Endothelial cell of hepatic sinusoid (primary cell): ENCODE results near the gene TMTC2.
"Not testable (repeated sequence)": the region's sequence is repeated elsewhere in the genome, so short reads cannot be mapped to it uniquely, and the experiment has no call there.

Experiments
- in situ Hi-C: cut with HindIII; loops from 2 replicates; pipeline ENCODE4 v1.10.0; 2017; ENCODE audit warnings: low sequenced_read_pairs

The TMTC2 gene

DNA sequence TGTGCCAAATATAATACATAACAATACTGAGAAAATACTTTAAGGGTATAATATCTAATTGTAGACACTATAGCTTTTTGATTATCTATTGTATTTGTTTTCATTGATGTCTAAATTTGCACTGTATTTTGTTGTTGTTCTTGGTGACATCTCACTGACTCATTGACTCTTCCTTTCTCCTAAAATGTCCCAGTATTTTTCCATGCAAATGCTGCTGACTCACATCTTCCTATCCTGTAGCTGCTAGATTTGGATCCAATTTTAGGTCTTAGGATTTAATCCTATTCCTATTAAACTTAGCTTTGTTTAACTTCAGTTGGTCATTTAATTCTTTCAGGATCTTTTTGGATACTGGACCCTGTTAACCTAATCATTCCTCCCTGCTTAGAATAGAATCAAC, 148.5 kb downstream of the TMTC2 start:
- in situ Hi-C loops = no loop called here

DNA sequence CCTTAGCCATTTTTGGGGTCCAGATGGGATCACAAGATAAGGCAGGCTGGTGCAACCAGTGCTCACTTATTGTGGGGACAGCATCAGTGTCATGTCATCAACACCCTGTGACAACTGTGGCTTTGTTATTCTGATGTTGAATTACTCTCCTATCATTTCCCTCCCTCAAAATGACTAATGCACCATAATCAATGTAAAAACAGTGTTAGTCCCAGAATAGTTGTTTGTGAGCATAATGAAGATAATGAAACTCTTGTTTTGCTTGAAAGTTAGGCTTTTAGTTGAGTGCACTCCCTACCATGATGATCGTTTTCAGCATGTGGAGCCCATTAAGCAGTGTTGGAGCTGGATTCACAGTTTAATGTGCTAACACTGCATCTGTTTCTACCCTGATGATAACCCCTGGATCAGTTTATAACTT, 151.4 kb downstream of the TMTC2 start:
- in situ Hi-C loops = no loop called here

DNA sequence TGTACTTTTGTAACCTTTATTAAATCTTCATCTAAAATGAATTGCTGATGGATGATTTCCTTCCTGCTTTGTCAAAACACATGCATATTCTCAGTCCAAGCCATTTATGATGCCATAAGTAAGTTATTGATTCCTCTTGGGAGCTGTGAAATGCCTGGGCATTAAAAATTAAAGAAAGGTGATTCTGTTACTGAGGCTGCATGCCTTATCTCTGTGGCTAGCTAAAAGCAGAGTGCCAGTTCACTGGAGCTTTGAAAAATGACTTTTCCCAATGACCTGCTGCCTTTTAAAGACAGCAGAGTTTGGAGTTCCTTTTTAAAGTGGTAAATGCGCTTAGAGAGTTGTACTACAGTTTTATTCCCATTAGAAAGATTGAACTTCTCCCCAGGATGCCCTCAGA, 152.1 kb downstream of the TMTC2 start:
- in situ Hi-C loops = no loop called here

DNA sequence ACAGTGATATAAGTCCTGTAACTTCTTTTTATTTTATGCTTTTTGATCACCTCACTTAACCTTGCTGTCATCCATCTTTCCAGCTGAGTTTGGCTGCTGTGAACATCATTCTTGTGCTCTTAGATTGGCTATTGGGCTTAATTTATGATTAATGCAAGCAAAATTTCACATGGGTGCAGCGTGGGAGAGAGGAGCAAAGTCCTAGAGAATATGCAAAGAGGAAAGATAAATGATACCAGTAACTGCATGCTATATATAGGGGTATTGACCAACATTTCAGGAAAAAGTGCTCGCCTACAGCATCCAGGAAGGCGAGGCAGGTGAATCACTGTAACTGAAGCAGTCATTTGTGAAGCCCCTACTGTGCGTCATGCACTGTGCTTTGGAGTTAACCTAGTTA, 153.1 kb downstream of the TMTC2 start:
- in situ Hi-C loops = no loop called here

DNA sequence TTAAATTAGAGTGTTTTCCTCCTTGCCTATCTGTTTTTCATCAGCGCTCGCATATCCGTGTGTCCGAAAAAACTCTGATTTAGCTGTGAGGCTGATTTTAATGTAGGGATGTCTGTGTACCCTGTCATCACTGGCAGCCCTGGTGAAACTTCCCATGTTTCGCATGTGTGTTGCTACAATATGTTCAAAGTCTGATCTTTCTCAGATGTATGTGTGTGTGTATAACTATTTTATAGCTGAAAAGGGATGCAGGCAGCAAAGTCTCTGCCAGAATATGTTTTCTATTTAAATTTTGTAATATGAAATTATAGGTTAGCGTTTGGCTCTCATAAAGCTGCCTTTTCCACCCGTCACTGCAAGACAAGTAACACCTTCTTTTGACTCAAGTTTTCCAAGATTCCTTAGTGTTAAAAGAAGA, 154.8 kb downstream of the TMTC2 start:
- in situ Hi-C loops = no loop called here

DNA sequence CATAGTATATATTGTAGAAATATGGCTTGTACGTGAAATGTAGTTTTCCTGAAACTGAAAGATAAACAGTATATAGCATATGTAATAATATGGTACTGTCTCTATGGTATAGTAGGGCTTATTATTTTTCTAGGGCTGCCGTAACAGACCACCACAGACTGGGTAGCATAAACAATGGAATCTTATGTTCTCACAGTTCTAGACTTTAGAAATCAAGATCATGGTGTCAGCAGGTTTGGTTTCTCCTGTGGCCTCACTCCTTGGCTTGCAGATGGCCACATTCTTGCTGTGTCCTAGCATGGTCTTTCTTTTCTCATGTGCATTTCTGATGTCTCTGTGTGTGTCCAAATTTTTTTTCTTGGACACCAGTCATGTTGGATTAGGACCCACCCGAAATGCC, 155.8 kb downstream of the TMTC2 start:
- in situ Hi-C loops = no loop called here

DNA sequence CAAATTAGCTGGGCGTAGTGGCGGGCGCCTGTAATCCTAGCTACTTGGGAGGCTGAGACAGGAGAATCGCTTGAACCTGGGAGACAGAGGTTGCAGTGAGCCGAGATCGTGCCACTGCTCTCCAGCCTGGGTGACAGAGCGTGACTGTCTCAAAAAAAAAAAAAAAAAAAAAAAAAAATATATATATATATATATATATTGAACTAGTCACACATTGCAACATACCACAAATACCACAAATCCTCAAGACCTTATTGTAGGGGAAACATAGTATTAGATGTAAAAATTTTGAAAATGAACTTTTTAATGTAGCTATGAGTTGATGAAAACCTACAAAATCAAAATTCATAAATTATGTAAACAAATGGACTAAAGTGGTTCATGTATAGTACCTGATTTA, 158.4 kb downstream of the TMTC2 start:
- in situ Hi-C loops = not testable (repeated sequence)

DNA sequence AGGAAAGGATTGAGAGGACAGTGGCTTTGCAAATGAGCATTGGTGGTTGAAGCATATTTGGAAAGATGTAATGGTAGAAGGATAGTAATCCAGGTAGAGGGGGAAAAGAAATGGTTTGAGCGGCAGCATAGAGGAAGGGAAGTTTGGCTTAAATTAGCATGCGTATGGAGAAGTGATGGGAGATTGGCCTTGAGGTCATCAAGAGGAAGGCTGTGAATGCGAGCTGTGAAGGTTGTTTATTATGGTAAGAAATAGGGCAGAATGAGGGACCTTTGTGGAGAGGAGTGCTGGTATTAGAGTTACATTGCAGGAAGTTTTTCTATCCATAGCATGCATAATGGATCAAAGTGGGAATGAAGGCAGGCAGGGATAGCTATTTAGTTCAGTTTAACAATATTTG, 162.1 kb downstream of the TMTC2 start:
- in situ Hi-C loops = no loop called here

DNA sequence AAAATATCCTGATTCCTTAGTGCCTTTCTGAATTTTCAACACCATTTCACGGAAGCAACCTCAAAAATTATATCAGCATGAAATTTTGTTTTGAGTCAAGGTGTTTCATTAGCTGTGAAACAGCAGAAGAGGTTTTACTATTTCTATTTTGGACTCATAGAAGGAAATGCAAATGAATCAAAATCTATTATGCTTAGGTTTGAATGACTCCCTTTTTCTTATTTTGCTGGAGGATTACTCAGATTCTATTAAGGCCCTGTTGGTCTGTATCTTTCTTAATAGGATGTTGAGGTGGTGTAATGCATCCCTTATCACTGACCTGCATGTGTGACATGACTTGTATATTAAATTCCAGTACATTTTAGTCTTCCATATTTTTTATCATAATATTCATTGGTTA, 165.8 kb downstream of the TMTC2 start:
- in situ Hi-C loops = no loop called here

DNA sequence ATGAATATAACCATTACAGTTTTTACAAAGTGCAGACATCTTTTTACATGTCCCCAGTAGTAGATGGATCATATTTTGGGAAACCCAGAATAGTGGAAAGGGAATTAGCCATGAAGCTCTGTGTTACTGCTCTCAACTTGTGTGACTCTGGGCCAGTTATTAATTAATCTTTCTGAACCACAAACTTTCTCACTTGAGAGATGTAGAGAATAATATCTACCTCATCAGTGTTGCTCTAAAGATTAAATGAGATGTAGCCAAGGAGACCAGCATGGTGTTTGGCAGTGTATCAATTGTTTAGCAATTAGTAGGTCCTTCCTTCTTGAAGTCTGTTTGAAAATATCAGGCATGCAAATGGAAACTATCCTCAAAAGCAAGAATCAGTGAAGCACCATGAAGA, 169.2 kb downstream of the TMTC2 start:
- in situ Hi-C loops = no loop called here

DNA sequence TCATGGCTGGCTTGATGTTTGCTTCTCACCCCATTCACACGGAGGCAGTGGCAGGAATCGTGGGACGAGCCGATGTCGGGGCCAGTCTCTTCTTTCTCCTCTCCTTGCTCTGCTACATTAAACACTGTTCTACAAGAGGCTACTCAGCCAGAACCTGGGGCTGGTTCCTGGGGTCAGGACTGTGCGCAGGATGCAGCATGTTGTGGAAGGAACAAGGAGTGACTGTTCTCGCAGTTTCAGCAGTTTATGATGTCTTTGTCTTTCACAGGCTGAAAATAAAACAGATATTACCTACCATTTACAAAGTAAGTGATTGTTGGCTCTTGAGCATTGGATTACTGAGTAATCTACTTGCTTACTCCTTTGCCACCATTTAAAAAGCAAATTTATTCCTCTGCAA, 170.6 kb downstream of the TMTC2 start:
- in situ Hi-C loops = no loop called here

DNA sequence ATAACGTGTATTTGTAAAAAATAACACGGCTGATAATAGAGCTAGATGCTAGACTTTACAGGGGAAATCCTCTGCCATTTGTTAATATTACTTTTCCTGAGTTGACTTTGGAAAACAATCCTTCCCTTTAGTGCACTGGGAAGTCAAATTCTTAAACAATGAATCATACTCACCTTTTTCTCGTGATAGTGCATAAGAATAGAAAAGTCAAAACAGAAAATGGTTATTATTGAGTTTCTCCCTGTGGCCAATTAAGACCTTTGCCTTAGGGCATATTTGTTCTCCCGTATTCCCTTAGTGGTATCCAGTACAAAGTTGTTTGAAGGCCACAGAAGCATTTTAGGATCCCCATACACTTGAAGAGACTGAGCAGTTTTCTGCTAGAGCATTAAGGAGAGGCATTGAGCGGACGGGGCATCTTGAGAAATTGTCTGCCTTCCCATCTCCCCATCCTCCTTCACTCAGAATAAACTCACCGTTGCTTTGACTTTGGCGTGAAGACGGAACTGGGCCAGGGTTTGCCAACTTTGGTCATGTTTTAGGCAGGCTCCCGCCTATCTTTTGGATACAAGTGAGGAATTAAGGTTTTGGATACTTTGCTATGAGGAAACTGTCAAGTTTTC, 171.3 kb downstream of the TMTC2 start:
- in situ Hi-C loops = no loop called here

DNA sequence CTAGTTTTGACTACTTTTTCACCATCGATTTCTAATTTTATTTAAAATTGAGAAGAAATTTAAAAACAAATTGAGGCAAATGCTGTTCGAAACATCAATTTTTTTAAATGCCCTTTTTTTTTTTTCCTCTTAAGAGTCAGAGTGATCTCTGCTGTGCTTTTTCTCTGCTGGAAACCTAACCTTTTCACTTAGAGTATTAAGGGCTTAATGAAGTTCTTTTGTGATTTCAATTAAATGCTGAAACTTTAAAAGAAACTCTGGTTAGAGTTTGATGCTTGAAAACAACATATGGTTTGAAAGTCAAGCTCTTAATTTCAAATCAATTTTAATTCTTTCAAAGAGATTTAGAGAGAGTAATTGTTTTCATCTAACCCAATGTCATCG, 171.8 kb downstream of the TMTC2 start:
- in situ Hi-C loops = no loop called here

DNA sequence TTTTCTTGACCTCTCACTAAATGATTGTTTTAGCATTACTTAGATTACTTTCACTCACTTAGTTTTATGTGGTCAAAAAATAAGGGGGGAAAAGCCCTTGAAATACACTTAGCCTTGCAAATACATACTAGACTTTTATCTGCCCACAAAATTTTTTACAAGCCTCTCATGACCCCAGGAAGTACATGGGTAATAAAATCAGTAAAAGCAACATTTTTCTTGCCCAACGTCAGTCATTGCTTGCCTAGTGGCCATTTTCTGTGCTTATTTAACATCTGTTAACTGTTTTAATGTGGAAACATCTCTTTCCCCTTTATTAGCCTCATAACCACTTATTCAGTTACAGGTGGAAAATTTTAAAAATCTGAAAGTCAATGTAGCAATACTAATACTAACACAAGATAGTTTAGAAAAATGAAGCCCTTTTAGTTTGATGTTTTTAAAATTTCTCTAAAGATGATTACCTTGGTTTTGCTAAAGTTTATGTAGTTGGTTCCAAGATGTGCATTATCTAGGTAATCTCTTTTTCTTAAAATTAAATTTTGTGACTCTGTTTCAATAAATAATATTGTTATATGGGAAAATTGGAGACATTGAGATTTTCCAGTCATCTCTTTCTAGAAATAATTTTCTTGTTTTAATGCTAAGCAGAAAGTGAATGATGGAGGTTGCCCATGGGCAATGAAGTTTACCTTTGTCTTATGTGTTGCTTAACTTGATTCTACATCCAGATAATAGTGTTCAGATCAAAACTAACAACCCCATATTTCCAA, 175.5 kb downstream of the TMTC2 start:
- in situ Hi-C loops = loop anchor here (5.0 kb wide), 1 partner anchor 45 kb away; no protein-coding TSS in a partner anchor

DNA sequence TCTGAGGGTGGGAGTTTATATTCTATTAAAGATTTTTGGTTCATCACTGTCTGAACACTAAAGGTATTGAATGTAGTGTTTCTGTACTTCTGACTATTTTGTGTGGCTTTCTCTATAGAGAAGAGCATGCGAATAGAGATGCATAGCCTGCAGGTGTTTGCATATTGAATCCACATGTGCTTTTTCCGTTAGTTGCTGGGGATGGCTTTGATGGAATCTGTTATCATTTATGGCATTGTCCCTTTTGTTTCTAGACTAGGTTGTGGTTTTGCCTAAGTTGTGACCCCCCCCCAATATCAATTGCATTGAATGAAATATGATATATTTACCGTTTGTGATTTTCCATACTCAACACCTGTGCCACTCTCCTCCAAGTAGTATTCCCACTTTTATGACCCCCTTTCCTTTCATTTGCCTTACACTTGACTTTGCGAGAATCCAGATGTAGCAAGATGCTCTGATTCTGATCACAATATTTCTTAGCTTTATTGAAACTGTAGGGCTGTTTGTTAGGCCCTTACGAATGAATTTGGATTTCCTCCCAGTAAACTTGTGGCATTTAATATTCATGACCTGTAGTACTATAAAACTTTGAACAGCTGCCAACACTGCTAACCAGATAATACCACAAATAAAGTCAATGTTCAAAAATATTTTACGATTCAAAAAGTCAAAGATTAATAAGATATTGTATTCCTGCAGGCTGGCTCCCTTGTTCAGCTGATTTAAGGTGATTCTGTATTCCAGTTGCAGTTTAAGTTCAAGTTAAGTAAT, 176.4 kb downstream of the TMTC2 start:
- in situ Hi-C loops = loop anchor here (5.0 kb wide), 1 partner anchor 46 kb away; no protein-coding TSS in a partner anchor

DNA sequence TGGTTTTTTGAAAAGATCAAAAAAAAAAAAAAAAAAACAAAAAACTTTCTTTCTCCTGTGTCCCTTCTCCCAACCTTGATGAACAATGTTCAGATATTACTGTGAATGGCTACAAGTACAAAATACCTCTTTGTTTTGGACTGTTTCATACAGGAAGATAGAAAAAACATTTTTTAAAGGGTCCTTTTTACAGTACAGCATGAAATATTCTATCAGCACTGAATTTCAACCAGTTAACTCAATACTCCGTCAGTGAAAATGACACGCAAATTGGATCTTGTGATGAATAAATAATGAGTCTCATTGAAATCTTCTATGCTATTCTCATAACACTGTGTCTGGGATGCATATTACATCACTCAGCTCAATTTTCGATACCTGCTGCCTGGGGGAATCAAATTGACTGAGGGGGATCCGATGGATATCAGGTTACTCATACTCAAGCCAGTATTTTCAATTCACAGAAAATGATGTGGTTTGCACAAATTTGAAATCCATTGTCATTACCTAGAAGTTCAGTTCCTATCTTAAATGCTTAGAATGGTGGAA, 179.6 kb downstream of the TMTC2 start:
- in situ Hi-C loops = no loop called here

DNA sequence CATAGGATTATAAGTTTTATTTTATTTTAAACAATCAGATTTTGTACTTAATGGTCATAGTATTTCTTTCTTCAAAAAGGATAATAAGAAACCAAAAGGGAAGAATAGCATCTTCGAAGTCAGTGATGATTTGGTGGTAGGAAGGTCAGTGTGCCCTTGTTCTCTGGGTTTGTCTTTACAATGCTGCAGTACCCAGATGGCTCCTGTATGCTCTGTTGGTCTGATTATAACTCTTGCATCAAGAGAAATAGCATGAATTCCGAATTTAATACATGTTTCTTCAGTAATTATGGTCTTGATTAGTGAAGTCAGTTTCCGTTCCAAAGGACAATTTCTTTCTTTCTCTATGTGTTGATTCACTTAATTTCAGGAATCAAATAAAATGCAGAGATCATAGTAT, 180.2 kb downstream of the TMTC2 start:
- in situ Hi-C loops = no loop called here

DNA sequence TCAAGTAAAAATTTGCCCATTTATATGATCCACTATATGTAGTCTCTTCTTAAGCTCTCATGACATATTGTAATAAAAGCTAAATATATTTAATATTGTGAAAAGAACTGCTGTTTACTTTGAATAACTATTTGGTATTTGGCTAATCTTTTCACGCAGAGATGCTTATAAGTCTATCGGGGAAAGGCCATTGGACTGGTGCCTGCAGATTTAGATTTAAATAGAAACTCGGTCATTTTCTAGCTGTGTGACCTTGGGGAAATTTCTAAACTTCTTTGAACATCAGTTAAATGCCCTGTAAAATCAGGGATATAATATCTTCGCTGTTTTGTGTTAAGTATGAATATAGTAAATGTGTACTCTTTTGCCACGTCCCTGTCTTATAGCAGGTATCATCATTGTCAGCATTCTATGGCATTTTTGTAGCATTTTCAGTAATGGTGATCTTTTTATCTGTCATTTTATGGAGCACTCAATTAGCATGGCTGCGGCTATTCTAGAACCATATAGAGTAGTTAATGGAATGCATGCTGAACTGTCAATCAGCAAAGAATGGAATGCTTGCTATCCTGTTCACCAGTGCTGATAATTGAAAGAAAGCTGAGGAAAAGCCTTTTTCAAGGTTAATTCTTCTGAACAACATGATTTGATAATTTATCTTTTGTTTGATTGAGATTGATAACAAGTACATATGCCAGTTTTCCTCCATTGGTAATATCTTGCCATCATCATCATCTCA, 181.2 kb downstream of the TMTC2 start:
- in situ Hi-C loops = no loop called here

DNA sequence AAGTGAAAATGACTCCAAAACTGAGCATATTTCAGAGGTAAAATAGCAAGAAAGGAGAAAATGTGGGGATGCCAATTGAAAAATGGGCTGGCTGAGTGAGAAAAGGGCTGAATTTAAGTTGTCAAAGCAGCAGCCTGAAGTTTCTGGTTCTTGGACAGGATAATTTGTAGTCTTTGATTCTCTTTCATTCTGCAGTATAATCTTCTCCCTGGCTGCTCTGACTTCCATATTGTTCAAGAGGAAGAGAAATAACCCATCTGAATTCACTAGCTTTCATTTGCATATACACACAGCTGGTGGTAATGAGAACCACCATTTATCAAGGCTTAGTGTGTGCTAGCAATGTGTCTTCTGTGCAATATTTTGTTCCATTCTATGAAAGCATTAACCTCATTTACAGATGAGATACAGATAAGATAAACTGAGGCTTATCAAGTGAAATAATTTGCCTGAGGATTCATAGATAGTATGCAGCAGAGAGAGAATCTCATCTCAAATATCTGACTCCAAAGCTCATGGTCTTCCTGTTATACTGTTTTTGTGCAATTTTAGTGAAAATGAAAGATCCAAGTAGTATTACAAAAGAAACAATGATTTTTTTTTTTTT, 184.2 kb downstream of the TMTC2 start:
- in situ Hi-C loops = no loop called here

DNA sequence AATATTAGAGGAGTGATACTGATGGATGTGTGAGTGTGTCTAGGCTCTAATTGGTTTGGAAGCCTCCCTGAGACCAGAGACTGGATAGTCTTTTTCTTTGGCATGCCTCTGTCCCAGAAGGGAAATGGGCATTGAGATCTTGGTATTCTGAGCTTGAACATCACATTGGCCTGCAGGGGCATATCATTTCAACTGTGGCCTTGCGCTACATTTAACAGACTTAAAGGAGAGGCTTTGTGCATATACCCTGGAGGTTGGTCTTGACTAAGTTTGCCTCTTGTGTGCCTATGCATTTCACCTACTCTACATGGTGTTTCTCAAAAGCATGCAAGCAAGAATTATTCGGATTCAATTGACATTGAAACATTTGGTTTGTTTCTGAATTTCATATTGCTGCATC, 185.4 kb downstream of the TMTC2 start:
- in situ Hi-C loops = no loop called here
